ENCODE results near the gene DCAF17.

GRCh38 chr2:171411791-171412483, 22.1 kb upstream of the DCAF17 start:
- TF ChIP-seq ZNF274 (IDR thresholded peaks at IDR 0.05; ENCODE audit: low read depth, low read length) (no peak), SUZ12 (IDR thresholded peaks at IDR 0.05; ENCODE audit: extremely low read depth, insufficient read depth, insufficient read length) (no peak), YY1 (IDR thresholded peaks at IDR 0.05; ENCODE audit: insufficient read depth, insufficient read length) (no peak)

Data from NT2/D1 (cell line).